Liver (tissue), 9 donors: ENCODE measurements around the gene HACE1. TPM values are rescaled to one million over a fixed set of nuclear protein-coding genes. Genes with fewer than 3 reads are reported as not detected.
"Not testable (repeated sequence)": the region's sequence is repeated elsewhere in the genome, so short reads cannot be mapped to it uniquely, and the experiment has no call there.

Source experiments
- DNase-seq: peaks from one replicate; pipeline ENCODE4 v3.0.0-alpha.2; 2017; ENCODE audit warnings: low spot score
- H3K27ac ChIP-seq, 2 donors: one replicate each; pipeline ENCODE4 v1.7.0; 2013; ENCODE audit warnings: inconsistent platforms in 2 of 2, low read length in 2 of 2, control low read depth in 1 of 2, low read depth in 1 of 2, mild to moderate bottlenecking in 1 of 2
- H3K27me3 ChIP-seq, 4 donors: one replicate each; pipeline versions ENCODE4 v1.6.1 to v1.7.0; 2013; ENCODE audit warnings: low read length in 3 of 4, inconsistent platforms in 1 of 4, mild to moderate bottlenecking in 1 of 4, moderate library complexity in 1 of 4; ENCODE audit not compliant: control insufficient read depth in 4 of 4, insufficient read depth in 4 of 4
- H3K36me3 ChIP-seq, 4 donors: one replicate each; pipeline versions ENCODE4 v1.6.1 to v1.7.0; 2013; ENCODE audit warnings: low read length in 3 of 4, mild to moderate bottlenecking in 3 of 4, low read depth in 1 of 4, moderate library complexity in 1 of 4; ENCODE audit not compliant: control insufficient read depth in 4 of 4, insufficient read depth in 3 of 4
- H3K4me1 ChIP-seq, 4 donors: one replicate each; pipeline versions ENCODE4 v1.6.1 to v1.7.0; 2013; ENCODE audit warnings: low read length in 3 of 4, mild to moderate bottlenecking in 3 of 4, moderate library complexity in 1 of 4; ENCODE audit not compliant: control insufficient read depth in 4 of 4, insufficient read depth in 4 of 4
- H3K4me3 ChIP-seq, 3 donors: one replicate each; pipeline versions ENCODE4 v1.6.1 to v1.7.0; 2013; ENCODE audit warnings: low read length in 3 of 3, control low read depth in 1 of 3, low read depth in 1 of 3, mild to moderate bottlenecking in 1 of 3
- H3K9ac ChIP-seq, 2 donors: one replicate each; pipeline ENCODE4 v1.7.0; 2013; ENCODE audit warnings: low read length in 2 of 2, mild to moderate bottlenecking in 2 of 2, moderate library complexity in 2 of 2, control low read depth in 1 of 2, low read depth in 1 of 2
- H3K9me3 ChIP-seq, 4 donors: one replicate each; pipeline versions ENCODE4 v1.6.1 to v1.7.0; 2013; ENCODE audit warnings: low read length in 3 of 4; ENCODE audit not compliant: control insufficient read depth in 4 of 4
- ATF3 ChIP-seq: IDR thresholded peaks from 2 replicates; pipeline ENCODE4 v1.6.1; 2016; ENCODE audit warnings: antibody characterized with exemption
- EGR1 ChIP-seq, 2 donors: IDR thresholded peaks; 2 replicates each; pipeline ENCODE4 v1.6.1; 2016 to 2018; ENCODE audit warnings: antibody characterized with exemption in 2 of 2, low read depth in 2 of 2
- FOXA2 ChIP-seq: IDR thresholded peaks from 2 replicates; pipeline ENCODE4 v1.6.1; 2016; ENCODE audit warnings: antibody characterized with exemption
- GABPA ChIP-seq, 2 donors: IDR thresholded peaks in 1 of 2; conservative IDR thresholded peaks in 1 of 2; 2 replicates each; pipeline ENCODE4 v1.6.1; 2016; ENCODE audit warnings: antibody characterized with exemption in 2 of 2, mild to moderate bottlenecking in 1 of 2, moderate library complexity in 1 of 2
- HNF4A ChIP-seq, 2 donors: conservative IDR thresholded peaks; 2 replicates each; pipeline ENCODE4 v1.6.1; 2016; ENCODE audit warnings: antibody characterized with exemption in 2 of 2, mild to moderate bottlenecking in 2 of 2
- HNF4G ChIP-seq: IDR thresholded peaks from 2 replicates; pipeline ENCODE4 v1.6.1; 2016; ENCODE audit warnings: antibody characterized with exemption
- JUND ChIP-seq, 2 donors: IDR thresholded peaks; 2 replicates each; pipeline ENCODE4 v1.6.1; 2016; ENCODE audit warnings: antibody characterized with exemption in 2 of 2
- NR2F2 ChIP-seq: IDR thresholded peaks from 2 replicates; pipeline ENCODE4 v1.6.1; 2016; ENCODE audit warnings: antibody characterized with exemption
- RXRA ChIP-seq, 2 donors: IDR thresholded peaks; 2 replicates each; pipeline ENCODE4 v1.6.1; 2017 to 2018; ENCODE audit warnings: antibody characterized with exemption in 2 of 2, mild to moderate bottlenecking in 1 of 2
- SP1 ChIP-seq: IDR thresholded peaks from 2 replicates; pipeline ENCODE4 v1.6.1; 2018; ENCODE audit warnings: antibody characterized with exemption, mild to moderate bottlenecking
- TAF1 ChIP-seq: conservative IDR thresholded peaks from 2 replicates; pipeline ENCODE4 v1.6.1; 2016; ENCODE audit warnings: antibody characterized with exemption, mild to moderate bottlenecking
- YY1 ChIP-seq: IDR thresholded peaks from 2 replicates; pipeline ENCODE4 v1.6.1; 2016; ENCODE audit warnings: antibody characterized with exemption, mild to moderate bottlenecking
- WGBS: extraction: QIAGEN DNeasy Blood & Tissue Kit; methylation state at CpG from one replicate; pipeline ENCODE4 v1.1.7; 2013; 5-methylcytosine and 5-hydroxymethylcytosine counted together
- polyA plus RNA-seq, 2 donors: library from polyadenylated mRNA; stranded (reverse) in 1 of 2; unstranded in 1 of 2; fragments of 200-250 nt in 1 of 2; fragments of >200 nt in 1 of 2; fragmentation: Nextera tagmentation in 1 of 2; extraction: Ambion mirVana in 1 of 2; gene quantifications; one replicate each; pipeline versions ENCODE4 v1.2.1 to v1.2.3, GENCODE V29; 2013 to 2015
- total RNA-seq, 2 donors: library from RNA; depleted of rRNA; stranded (reverse); fragments of >200 nt; gene quantifications; one replicate each; pipeline ENCODE4 v1.2.3, GENCODE V29; 2014
- TF ChIP-seq, protein P1 (sequence below): IDR thresholded peaks from 2 replicates; pipeline ENCODE4 v1.6.1; 2016; ENCODE audit warnings: antibody characterized with exemption
- TF ChIP-seq, protein P2 (sequence below): fragments of 150-350 bp; IDR thresholded peaks from 2 replicates; pipeline ENCODE4 v1.5.1; 2017; ENCODE audit warnings: improper control_type of control experiment, low read depth, low read length; ENCODE audit not compliant: missing input control
- donor health status: healthy.
- donor health status: healthy.
- donor health status: healthy.
- donor health status: healthy.
- donor health status: healthy.

The HACE1 gene
- total and polyA plus RNA-seq, 4 donors = 1.3 to 7.2 (median 2.5) TPM

- no peak for DNase-seq
- 70% methylated on average over 2 of the region's 2 CpGs for WGBS
- Histone ChIP-seq H3K27ac (no peak overlapping the region), H3K4me1 (peaks cover 3 to 7% (median 5%) of the 10 kb centered on the region in 4 donors), H3K9ac (no peak overlapping the region), H3K36me3 (no peaks in the 10 kb centered on the region), H3K9me3 (no peaks in the 10 kb centered on the region), H3K27me3 (no peaks in the 10 kb centered on the region), H3K4me3 (no peak overlapping the region)
- no peak for TF ChIP-seq GABPA (IDR thresholded peaks at IDR 0.05 in 1 of 2, conservative IDR thresholded peaks at IDR 0.05 in 1 of 2)
- no peak for TF ChIP-seq TAF1
- TF ChIP-seq RXRA (IDR thresholded peaks at IDR 0.05) = no peak
- no peak for TF ChIP-seq NR2F2
- TF ChIP-seq FOXA2 = no peak
- TF ChIP-seq, protein P1, sequence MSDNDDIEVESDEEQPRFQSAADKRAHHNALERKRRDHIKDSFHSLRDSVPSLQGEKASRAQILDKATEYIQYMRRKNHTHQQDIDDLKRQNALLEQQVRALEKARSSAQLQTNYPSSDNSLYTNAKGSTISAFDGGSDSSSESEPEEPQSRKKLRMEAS = no peak
- TF ChIP-seq, protein P2, sequence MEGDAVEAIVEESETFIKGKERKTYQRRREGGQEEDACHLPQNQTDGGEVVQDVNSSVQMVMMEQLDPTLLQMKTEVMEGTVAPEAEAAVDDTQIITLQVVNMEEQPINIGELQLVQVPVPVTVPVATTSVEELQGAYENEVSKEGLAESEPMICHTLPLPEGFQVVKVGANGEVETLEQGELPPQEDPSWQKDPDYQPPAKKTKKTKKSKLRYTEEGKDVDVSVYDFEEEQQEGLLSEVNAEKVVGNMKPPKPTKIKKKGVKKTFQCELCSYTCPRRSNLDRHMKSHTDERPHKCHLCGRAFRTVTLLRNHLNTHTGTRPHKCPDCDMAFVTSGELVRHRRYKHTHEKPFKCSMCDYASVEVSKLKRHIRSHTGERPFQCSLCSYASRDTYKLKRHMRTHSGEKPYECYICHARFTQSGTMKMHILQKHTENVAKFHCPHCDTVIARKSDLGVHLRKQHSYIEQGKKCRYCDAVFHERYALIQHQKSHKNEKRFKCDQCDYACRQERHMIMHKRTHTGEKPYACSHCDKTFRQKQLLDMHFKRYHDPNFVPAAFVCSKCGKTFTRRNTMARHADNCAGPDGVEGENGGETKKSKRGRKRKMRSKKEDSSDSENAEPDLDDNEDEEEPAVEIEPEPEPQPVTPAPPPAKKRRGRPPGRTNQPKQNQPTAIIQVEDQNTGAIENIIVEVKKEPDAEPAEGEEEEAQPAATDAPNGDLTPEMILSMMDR = no peak
- no peak for TF ChIP-seq SP1
These were observed 4.2 kb downstream of the HACE1 start for GRCh38 chr6:104855507-104855906.

DNA sequence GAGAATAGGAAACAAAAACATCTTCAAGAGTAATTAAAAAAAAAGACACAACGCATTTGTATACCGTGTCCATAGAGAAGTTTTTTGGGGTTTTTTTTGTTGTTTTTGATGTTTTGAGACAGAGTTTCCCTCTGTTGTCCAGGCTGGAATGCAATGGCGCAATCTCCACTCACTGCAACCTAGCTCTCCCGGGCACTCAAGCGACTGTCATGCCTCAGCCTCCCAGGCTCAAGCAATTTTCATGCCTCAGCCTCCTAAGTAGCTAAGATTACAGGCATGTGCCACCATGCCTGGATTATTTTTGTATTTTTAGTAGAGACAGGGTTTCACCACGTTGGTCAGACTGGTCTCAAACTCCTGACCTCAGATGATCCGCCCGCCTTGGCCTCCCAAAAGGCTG lies 12.0 kb downstream of the HACE1 start:
- H3K27me3 ChIP-seq, H3K9ac ChIP-seq, DNase-seq, H3K27ac ChIP-seq, H3K4me3 ChIP-seq, H3K36me3 ChIP-seq, H3K9me3 ChIP-seq, H3K4me1 ChIP-seq: not testable (repeated sequence)
- WGBS = 97% methylated on average over 8 of the region's 8 CpGs

DNA sequence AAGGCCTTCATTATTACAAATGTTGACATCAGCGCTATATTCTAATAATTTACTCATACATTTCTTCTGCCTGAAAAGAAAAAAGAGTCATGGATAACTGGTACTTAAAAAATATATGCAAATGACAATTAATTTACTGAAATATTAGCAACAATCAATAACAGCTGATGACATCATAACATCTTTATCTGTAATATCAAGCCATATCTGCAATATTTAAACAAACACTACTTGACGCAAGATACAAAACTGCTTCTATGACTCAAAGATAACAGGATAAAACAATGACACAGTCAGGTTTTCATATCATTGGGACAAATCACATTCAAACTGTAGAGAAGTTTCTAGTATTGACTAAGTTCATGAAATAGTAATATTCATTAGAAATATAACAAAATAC lies 16.5 kb downstream of the HACE1 start:
- H3K27ac ChIP-seq = no peak overlapping the region
- H3K36me3 ChIP-seq = peaks cover 0 to 2% (median 0%) of the 10 kb centered on the region in 4 donors
- no peaks in the 10 kb centered on the region for H3K4me1 ChIP-seq
- WGBS = 97% methylated on average over 2 of the region's 2 CpGs
- DNase-seq = no peak
- H3K4me3 ChIP-seq = no peak overlapping the region
- TF ChIP-seq HNF4A (conservative IDR thresholded peaks at IDR 0.05) = no peak
- TF ChIP-seq YY1 = no peak
- no peak for TF ChIP-seq JUND (IDR thresholded peaks at IDR 0.05)
- no peak for TF ChIP-seq EGR1 (IDR thresholded peaks at IDR 0.05; ENCODE audit: low read depth in 2 of 2)
- TF ChIP-seq, protein P2 = no peak
- no peak for TF ChIP-seq ATF3
- TF ChIP-seq HNF4G = no peak
- TF ChIP-seq TAF1 = no peak
- TF ChIP-seq GABPA (IDR thresholded peaks at IDR 0.05 in 1 of 2, conservative IDR thresholded peaks at IDR 0.05 in 1 of 2) = no peak
- H3K9ac ChIP-seq = no peak overlapping the region
- no peaks in the 10 kb centered on the region for H3K27me3 ChIP-seq
- no peaks in the 10 kb centered on the region for H3K9me3 ChIP-seq
